Measurements from ENCODE around the gene NRG3. TPM values are rescaled to one million over a fixed set of nuclear protein-coding genes. Genes with fewer than 3 reads are reported as not detected.

The NRG3 gene
- total RNA-seq, 2 experiments from 2014 or later: not detected

DNA sequence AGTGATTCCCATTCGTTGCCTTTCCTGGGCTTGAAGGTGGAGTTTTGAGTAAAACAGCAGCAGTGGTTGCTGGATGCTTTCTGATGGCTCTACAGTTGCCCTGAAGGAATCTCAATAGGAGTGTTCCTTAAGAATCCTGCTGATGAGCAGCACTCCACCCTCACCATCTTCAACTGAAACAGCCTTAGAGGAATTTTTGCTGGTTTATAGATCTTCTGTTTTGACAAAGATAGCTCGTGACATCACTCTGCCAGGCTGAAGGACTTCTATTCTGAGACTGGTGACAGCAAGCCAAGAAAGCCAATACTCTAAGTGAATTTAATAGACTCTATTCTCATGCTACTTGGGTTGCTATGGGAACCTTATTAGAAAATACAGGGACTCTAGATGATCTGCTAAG, 1014.7 kb downstream of the NRG3 start:
- no peaks in the 10 kb centered on the region for H3K9me3 ChIP-seq (ENCODE audit: low read length)

GRCh38 chr10:82890573-82890972, 1015.6 kb downstream of the NRG3 start:
- no peaks in the 10 kb centered on the region for H3K9me2 ChIP-seq (ENCODE audit: insufficient read depth, low read length)
- no peaks in the 10 kb centered on the region for H3K4me1 ChIP-seq (ENCODE audit: insufficient read depth, low read length, poor library complexity, severe bottlenecking)
- H3K4me2 ChIP-seq (ENCODE audit: low read length): no peak overlapping the region
- no peaks in the 10 kb centered on the region for H3K79me2 ChIP-seq (ENCODE audit: insufficient read depth, low read depth, low read length)
- H3K27ac ChIP-seq (ENCODE audit: low read depth, low read length, poor library complexity, severe bottlenecking): no peak overlapping the region
- ChIA-PET POLR2A (no interaction called here), CTCF (ENCODE audit: unreplicated experiment) (no interaction called here)
- TF ChIP-seq CTCF (conservative IDR thresholded peaks at IDR 0.05; ENCODE audit: low read length): no peak
- no peak for TF ChIP-seq EZH2phosphoT487 (IDR thresholded peaks at IDR 0.05; ENCODE audit: borderline replicate concordance, low read depth, low read length)
- intact Hi-C loops (cut with micrococcal nuclease; ENCODE audit: unreplicated experiment): no loop called here
- no peaks in the 10 kb centered on the region for H4K20me1 ChIP-seq (ENCODE audit: insufficient read depth, low read length)
- H3K9me3 ChIP-seq (ENCODE audit: low read length): no peaks in the 10 kb centered on the region
- no peaks in the 10 kb centered on the region for H3K36me3 ChIP-seq (ENCODE audit: insufficient read depth, low read length)
- H3K4me3 ChIP-seq (ENCODE audit: low read depth, low read length, poor library complexity, severe bottlenecking): no peak overlapping the region
- no peak overlapping the region for H2AFZ ChIP-seq (ENCODE audit: low read length)
- no peak for DNase-seq (ENCODE audit: low spot score)
- no TSS peak for BruUV-seq (replicated peaks)

More for the DNA sequence above, 1014.7 kb downstream of the NRG3 start:
- TF ChIP-seq EZH2phosphoT487 (IDR thresholded peaks at IDR 0.05; ENCODE audit: borderline replicate concordance, low read depth, low read length): no peak
- TF ChIP-seq CTCF (conservative IDR thresholded peaks at IDR 0.05; ENCODE audit: low read length): no peak
- H3K4me2 ChIP-seq (ENCODE audit: low read length): no peak overlapping the region
- no peaks in the 10 kb centered on the region for H3K79me2 ChIP-seq (ENCODE audit: insufficient read depth, low read depth, low read length)
- DNase-seq (ENCODE audit: low spot score): no peak
- H4K20me1 ChIP-seq (ENCODE audit: insufficient read depth, low read length): no peaks in the 10 kb centered on the region
- ChIA-PET POLR2A (no interaction called here), CTCF (ENCODE audit: unreplicated experiment) (no interaction called here)
- intact Hi-C loops (cut with micrococcal nuclease; ENCODE audit: unreplicated experiment): no loop called here
- no peaks in the 10 kb centered on the region for H3K9me2 ChIP-seq (ENCODE audit: insufficient read depth, low read length)
- no peaks in the 10 kb centered on the region for H3K36me3 ChIP-seq (ENCODE audit: insufficient read depth, low read length)
- no TSS peak for BruUV-seq (replicated peaks)
- H3K27ac ChIP-seq (ENCODE audit: low read depth, low read length, poor library complexity, severe bottlenecking): no peak overlapping the region
- H3K4me3 ChIP-seq (ENCODE audit: low read depth, low read length, poor library complexity, severe bottlenecking): no peak overlapping the region
- no peak overlapping the region for H2AFZ ChIP-seq (ENCODE audit: low read length)
- no peaks in the 10 kb centered on the region for H3K4me1 ChIP-seq (ENCODE audit: insufficient read depth, low read length, poor library complexity, severe bottlenecking)

DNA sequence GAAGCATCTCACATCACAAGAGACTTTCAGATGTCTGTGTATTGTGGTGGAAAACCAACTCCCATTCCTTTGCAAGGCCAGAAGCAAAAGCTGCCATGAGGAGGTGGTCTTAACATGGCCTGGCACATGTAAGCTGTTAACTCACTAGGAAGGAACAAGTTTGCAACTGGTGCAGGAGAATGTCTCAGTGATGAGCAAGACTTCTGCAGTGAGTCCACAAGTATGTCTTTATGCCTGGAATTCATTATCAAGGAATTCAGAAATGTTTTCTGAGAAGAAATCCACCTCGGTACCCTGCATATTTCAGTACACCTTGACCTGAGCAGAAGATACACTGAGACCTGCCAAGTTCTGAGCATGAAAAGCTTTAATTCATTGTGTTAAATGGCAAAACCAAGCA, 1033.1 kb downstream of the NRG3 start:
- DNase-seq (ENCODE audit: low spot score): no peak
- Histone ChIP-seq H3K79me2 (ENCODE audit: insufficient read depth, low read depth, low read length) (no peaks in the 10 kb centered on the region), H3K4me3 (ENCODE audit: low read depth, low read length, poor library complexity, severe bottlenecking) (no peak overlapping the region), H3K4me2 (ENCODE audit: low read length) (no peak overlapping the region), H4K20me1 (ENCODE audit: insufficient read depth, low read length) (no peaks in the 10 kb centered on the region), H3K27ac (ENCODE audit: low read depth, low read length, poor library complexity, severe bottlenecking) (no peak overlapping the region), H3K9me2 (ENCODE audit: insufficient read depth, low read length) (no peaks in the 10 kb centered on the region), H2AFZ (ENCODE audit: low read length) (no peak overlapping the region), H3K4me1 (ENCODE audit: insufficient read depth, low read length, poor library complexity, severe bottlenecking) (no peaks in the 10 kb centered on the region), H3K36me3 (ENCODE audit: insufficient read depth, low read length) (no peaks in the 10 kb centered on the region), H3K9me3 (ENCODE audit: low read length) (no peaks in the 10 kb centered on the region)
- TF ChIP-seq CTCF (conservative IDR thresholded peaks at IDR 0.05; ENCODE audit: low read length) (no peak), EZH2phosphoT487 (IDR thresholded peaks at IDR 0.05; ENCODE audit: borderline replicate concordance, low read depth, low read length) (no peak)
- ChIA-PET POLR2A (interaction anchor here (0.6 kb wide), 1 partner anchor 542 kb away, joined by 3 read pairs; no protein-coding TSS in a partner anchor), CTCF (ENCODE audit: unreplicated experiment) (no interaction called here)
- intact Hi-C loops (cut with micrococcal nuclease; ENCODE audit: unreplicated experiment): no loop called here
- BruUV-seq (replicated peaks): no TSS peak
